Measurements from ENCODE around the gene ASF1B.

DNA sequence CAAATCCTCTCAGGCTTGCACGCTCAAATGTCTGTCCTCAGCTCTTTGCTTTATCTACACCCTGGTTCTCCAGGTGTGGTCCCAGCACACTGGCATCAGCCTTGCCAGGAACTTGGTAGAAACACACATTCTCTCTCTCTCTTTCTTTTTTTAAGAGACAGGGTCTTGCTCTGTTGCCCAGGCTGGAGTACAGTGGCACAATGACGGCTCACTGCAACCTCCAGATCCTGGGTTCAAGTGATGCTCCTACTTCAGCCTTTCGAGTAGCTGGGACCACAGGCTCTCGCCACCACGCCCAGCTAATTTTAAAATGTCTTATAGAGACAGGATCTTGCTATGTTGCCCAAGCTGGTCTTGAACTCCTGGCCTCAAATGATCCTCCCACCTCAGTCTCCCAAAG is 48.8 kb upstream of the ASF1B start:
- TF ChIP-seq, protein P1, sequence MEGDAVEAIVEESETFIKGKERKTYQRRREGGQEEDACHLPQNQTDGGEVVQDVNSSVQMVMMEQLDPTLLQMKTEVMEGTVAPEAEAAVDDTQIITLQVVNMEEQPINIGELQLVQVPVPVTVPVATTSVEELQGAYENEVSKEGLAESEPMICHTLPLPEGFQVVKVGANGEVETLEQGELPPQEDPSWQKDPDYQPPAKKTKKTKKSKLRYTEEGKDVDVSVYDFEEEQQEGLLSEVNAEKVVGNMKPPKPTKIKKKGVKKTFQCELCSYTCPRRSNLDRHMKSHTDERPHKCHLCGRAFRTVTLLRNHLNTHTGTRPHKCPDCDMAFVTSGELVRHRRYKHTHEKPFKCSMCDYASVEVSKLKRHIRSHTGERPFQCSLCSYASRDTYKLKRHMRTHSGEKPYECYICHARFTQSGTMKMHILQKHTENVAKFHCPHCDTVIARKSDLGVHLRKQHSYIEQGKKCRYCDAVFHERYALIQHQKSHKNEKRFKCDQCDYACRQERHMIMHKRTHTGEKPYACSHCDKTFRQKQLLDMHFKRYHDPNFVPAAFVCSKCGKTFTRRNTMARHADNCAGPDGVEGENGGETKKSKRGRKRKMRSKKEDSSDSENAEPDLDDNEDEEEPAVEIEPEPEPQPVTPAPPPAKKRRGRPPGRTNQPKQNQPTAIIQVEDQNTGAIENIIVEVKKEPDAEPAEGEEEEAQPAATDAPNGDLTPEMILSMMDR (IDR thresholded peaks at IDR 0.05): no peak
- TF ChIP-seq EZH2 (IDR thresholded peaks at IDR 0.05): no peak
- no peak for TF ChIP-seq EZH2phosphoT487 (IDR thresholded peaks at IDR 0.05)
